Gastroesophageal sphincter (tissue), 4 donors: ENCODE results near the gene CCDC170. TPM values are rescaled to one million over a fixed set of nuclear protein-coding genes. Genes with fewer than 3 reads are reported as not detected.

Experiments used
- ATAC-seq: fragments of 150-250 bp; one replicate; pipeline ENCODE4 v1.9.1; 2016; ENCODE audit warnings: mild to moderate bottlenecking, moderate library complexity
- H3K27ac ChIP-seq, 4 donors: fragments of 200-600 bp; sonication (generic) in 3 of 4; 1 replicate in 3 of 4; 2 replicates in 1 of 4; pipeline ENCODE4 v1.5.1; 2016 to 2019
- H3K27me3 ChIP-seq: fragments of 200-600 bp; sonication (generic); one replicate; pipeline ENCODE4 v1.5.1; 2019
- H3K36me3 ChIP-seq, 2 donors: fragments of 200-600 bp; sonication (generic); one replicate each; pipeline ENCODE4 v1.5.1; 2019; ENCODE audit warnings: control low read depth in 1 of 2
- H3K4me1 ChIP-seq, 3 donors: fragments of 200-600 bp; sonication (generic); 1 replicate in 2 of 3; 2 replicates in 1 of 3; pipeline ENCODE4 v1.5.1; 2016 to 2019; ENCODE audit warnings: control low read depth in 2 of 3
- H3K4me3 ChIP-seq, 2 donors: fragments of 200-600 bp; sonication (generic); one replicate each; pipeline ENCODE4 v1.5.1; 2019; ENCODE audit warnings: mild to moderate bottlenecking in 1 of 2, moderate library complexity in 1 of 2
- H3K9me3 ChIP-seq, 3 donors: fragments of 200-600 bp; sonication (generic); one replicate each; pipeline ENCODE4 v1.5.1; 2017 to 2019; ENCODE audit warnings: control low read depth in 2 of 3
- EP300 ChIP-seq: sonication (generic); formaldehyde crosslinking; IDR thresholded peaks from one replicate; pipeline ENCODE4 v1.6.1; 2017; ENCODE audit warnings: antibody characterized with exemption, mild to moderate bottlenecking
- POLR2A ChIP-seq, 2 donors: fragments of 450-650 bp; IDR thresholded peaks; one replicate each; pipeline ENCODE4 v1.6.1; 2017; ENCODE audit warnings: antibody characterized with exemption in 2 of 2, mild to moderate bottlenecking in 2 of 2, moderate library complexity in 1 of 2
- POLR2AphosphoS5 ChIP-seq: sonication (generic); formaldehyde crosslinking; IDR thresholded peaks from one replicate; pipeline ENCODE4 v1.6.1; 2017; ENCODE audit warnings: antibody characterized with exemption
- WGBS, 2 donors: methylation state at CpG; one replicate each; pipeline ENCODE4 v1.1.5; 2018; ENCODE audit warnings: low coverage in 1 of 2; 5-methylcytosine and 5-hydroxymethylcytosine counted together
- total RNA-seq, 4 donors: library from RNA; depleted of rRNA; stranded (reverse); fragments of >200 nt; gene quantifications; one replicate each; pipeline ENCODE4 v1.1.0, GENCODE V29; 2016
- TF ChIP-seq, protein P1 (sequence below), 4 experiments: fragments of 200-600 bp in 2 of 4; fragments of 450-650 bp in 2 of 4; sonication (generic) in 1 of 4; IDR thresholded peaks; one replicate each; pipeline ENCODE4 v1.5.1; 2017 to 2019; ENCODE audit warnings: antibody characterized with exemption in 4 of 4, mild to moderate bottlenecking in 2 of 4, moderate library complexity in 2 of 4

The CCDC170 gene
- total RNA-seq, 4 donors from 2014 or later: 0.23 to 1.2 (median 0.77) TPM

- Histone ChIP-seq H3K27ac (no peak overlapping the region), H3K4me1 (no peaks in the 10 kb centered on the region), H3K36me3 (no peaks in the 10 kb centered on the region), H3K27me3 (no peaks in the 10 kb centered on the region), H3K4me3 (no peak overlapping the region), H3K9me3 (no peaks in the 10 kb centered on the region)
- 61 to 86% methylated on average over 3 to 5 of the region's 5 CpGs for WGBS, 2 donors
- ATAC-seq: no peak
- no peak for TF ChIP-seq POLR2AphosphoS5
- TF ChIP-seq, protein P1, sequence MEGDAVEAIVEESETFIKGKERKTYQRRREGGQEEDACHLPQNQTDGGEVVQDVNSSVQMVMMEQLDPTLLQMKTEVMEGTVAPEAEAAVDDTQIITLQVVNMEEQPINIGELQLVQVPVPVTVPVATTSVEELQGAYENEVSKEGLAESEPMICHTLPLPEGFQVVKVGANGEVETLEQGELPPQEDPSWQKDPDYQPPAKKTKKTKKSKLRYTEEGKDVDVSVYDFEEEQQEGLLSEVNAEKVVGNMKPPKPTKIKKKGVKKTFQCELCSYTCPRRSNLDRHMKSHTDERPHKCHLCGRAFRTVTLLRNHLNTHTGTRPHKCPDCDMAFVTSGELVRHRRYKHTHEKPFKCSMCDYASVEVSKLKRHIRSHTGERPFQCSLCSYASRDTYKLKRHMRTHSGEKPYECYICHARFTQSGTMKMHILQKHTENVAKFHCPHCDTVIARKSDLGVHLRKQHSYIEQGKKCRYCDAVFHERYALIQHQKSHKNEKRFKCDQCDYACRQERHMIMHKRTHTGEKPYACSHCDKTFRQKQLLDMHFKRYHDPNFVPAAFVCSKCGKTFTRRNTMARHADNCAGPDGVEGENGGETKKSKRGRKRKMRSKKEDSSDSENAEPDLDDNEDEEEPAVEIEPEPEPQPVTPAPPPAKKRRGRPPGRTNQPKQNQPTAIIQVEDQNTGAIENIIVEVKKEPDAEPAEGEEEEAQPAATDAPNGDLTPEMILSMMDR (IDR thresholded peaks at IDR 0.05): no peak
- no peak for TF ChIP-seq POLR2A (IDR thresholded peaks at IDR 0.05)
- no peak for TF ChIP-seq EP300
Measured at GRCh38 chr6:151624481-151624880, 130.7 kb downstream of the CCDC170 start.

GRCh38 chr6:151624900-151625536 is 131.2 kb downstream of the CCDC170 start:
- Histone ChIP-seq H3K36me3 (no peaks in the 10 kb centered on the region), H3K27ac (no peak overlapping the region), H3K9me3 (no peaks in the 10 kb centered on the region), H3K4me1 (no peaks in the 10 kb centered on the region), H3K4me3 (no peak overlapping the region), H3K27me3 (no peaks in the 10 kb centered on the region)
- no peak for ATAC-seq
- TF ChIP-seq, protein P1 (IDR thresholded peaks at IDR 0.05): no peak
- no peak for TF ChIP-seq EP300
- TF ChIP-seq POLR2A (IDR thresholded peaks at IDR 0.05): no peak
- no peak for TF ChIP-seq POLR2AphosphoS5
- 84 to 90% methylated on average over 7 of the region's 7 CpGs for WGBS, 2 donors

DNA sequence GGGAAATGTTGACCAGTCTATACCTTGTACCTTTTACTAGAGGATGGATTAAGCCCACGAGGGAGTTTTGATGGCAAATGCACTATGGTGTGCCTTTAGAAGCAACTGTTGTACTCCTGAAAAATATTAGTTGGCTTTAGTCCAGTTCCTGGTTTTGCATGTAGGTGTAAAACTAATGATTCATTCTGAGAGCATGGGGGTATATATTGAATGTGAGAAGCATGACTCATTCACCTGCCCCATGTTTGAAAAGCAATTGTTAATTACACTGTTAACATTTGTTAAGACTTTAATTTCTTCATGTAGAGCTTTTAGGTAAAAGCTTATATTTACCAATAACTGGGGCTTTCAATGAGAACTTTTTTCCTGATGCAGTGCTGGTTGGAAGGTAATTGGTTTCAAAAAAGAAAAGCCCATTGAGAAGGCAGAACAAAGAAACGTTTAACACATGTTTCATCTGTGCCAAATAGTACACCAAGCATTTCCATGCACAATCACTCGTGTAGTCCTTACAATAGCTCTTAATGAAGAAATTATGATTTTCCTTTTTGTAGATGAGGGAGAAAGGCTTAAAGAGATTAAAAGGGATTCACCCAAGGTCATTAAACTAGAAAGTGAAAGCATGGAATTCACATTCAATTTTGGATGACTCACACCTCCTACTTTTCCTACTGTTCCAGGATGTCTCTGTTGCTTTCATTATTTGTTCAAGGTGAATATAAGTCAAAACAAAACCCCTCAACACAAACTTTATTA is 134.1 kb downstream of the CCDC170 start:
- ATAC-seq: no peak
- no peaks in the 10 kb centered on the region for H3K9me3 ChIP-seq
- H3K4me3 ChIP-seq: no peak overlapping the region
- TF ChIP-seq POLR2AphosphoS5 (no peak), EP300 (no peak), POLR2A (IDR thresholded peaks at IDR 0.05) (no peak)
- TF ChIP-seq, protein P1 (IDR thresholded peaks at IDR 0.05): no peak
- H3K4me1 ChIP-seq: no peaks in the 10 kb centered on the region
- H3K27ac ChIP-seq: no peak overlapping the region
- no peaks in the 10 kb centered on the region for H3K27me3 ChIP-seq
- no peaks in the 10 kb centered on the region for H3K36me3 ChIP-seq
- 47 to 54% methylated on average over 3 of the region's 3 CpGs for WGBS, 2 donors

GRCh38 chr6:151629791-151630190 is 136.0 kb downstream of the CCDC170 start:
- Histone ChIP-seq H3K27me3 (no peaks in the 10 kb centered on the region), H3K4me1 (no peaks in the 10 kb centered on the region), H3K36me3 (no peaks in the 10 kb centered on the region), H3K9me3 (no peaks in the 10 kb centered on the region), H3K27ac (no peak overlapping the region), H3K4me3 (no peak overlapping the region)
- no peak for TF ChIP-seq EP300
- TF ChIP-seq POLR2A (IDR thresholded peaks at IDR 0.05): no peak
- TF ChIP-seq POLR2AphosphoS5: no peak
- TF ChIP-seq, protein P1 (IDR thresholded peaks at IDR 0.05): no peak
- no peak for ATAC-seq
- WGBS, 2 donors: 60% methylated on average over 3 of the region's 4 CpGs; no CpG with 5 or more reads in 1 of the 2 donors

DNA sequence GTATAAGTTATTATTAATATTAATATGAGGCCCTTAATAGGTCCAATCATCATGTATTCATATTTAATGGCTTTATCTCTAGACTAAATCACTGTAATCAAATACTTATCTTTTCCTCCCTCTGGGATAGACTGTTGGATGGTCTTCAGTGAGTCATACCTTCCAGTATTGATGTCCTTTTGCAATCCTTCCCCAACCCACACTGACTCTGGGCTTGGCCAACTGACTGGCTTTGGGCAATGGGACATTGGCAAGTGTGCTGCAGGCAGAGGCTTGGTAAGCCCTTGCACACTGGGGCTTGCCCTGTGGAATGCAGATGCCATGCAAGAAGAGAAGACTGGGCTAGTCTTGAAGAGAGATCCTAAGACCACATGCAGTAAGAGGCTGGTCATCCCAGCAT is 136.6 kb downstream of the CCDC170 start:
- Histone ChIP-seq H3K4me3 (no peak overlapping the region), H3K27me3 (no peaks in the 10 kb centered on the region), H3K36me3 (no peaks in the 10 kb centered on the region), H3K9me3 (no peaks in the 10 kb centered on the region), H3K27ac (no peak overlapping the region), H3K4me1 (no peaks in the 10 kb centered on the region)
- TF ChIP-seq POLR2AphosphoS5 (no peak), POLR2A (IDR thresholded peaks at IDR 0.05) (no peak), EP300 (no peak)
- ATAC-seq: no peak
